Esophagus muscularis mucosa (tissue), 4 donors: ENCODE results near the gene SLC9A4. TPM values are rescaled to one million over a fixed set of nuclear protein-coding genes. Genes with fewer than 3 reads are reported as not detected.

ENCODE experiments used
- DNase-seq: peaks from one replicate; pipeline ENCODE4 v3.0.0-alpha.2; 2017; ENCODE audit errors: extremely low spot score
- H3K27ac ChIP-seq, 4 donors: fragments of 200-600 bp; sonication (generic); replicated peaks in 1 of 4; 1 replicate in 3 of 4; 2 replicates in 1 of 4; pipeline ENCODE4 v1.5.1; 2016 to 2019; ENCODE audit warnings: mild to moderate bottlenecking in 1 of 4
- H3K27me3 ChIP-seq, 4 donors: fragments of 200-600 bp; sonication (generic); one replicate each; pipeline versions ENCODE4 v1.5.1 to v1.6.0; 2016 to 2019
- H3K36me3 ChIP-seq, 4 donors: fragments of 200-600 bp; sonication (generic); one replicate each; pipeline ENCODE4 v1.5.1; 2016 to 2019
- H3K4me1 ChIP-seq, 4 donors: fragments of 200-600 bp; sonication (generic); one replicate each; pipeline ENCODE4 v1.5.1; 2016 to 2019
- H3K4me3 ChIP-seq, 4 donors: fragments of 200-600 bp; sonication (generic); 1 replicate in 2 of 4; 2 replicates in 2 of 4; pipeline ENCODE4 v1.5.1; 2016 to 2019; ENCODE audit warnings: mild to moderate bottlenecking in 4 of 4, moderate library complexity in 1 of 4
- H3K9me3 ChIP-seq, 4 donors: fragments of 200-600 bp; sonication (generic); 1 replicate in 3 of 4; 2 replicates in 1 of 4; pipeline ENCODE4 v1.5.1; 2016 to 2019
- CTCF ChIP-seq, 3 experiments: fragments of 200-600 bp in 2 of 3; fragments of 450-650 bp in 1 of 3; sonication (generic) in 2 of 3; IDR thresholded peaks; one replicate each; pipeline ENCODE4 v1.5.1; 2017 to 2019; ENCODE audit warnings: antibody characterized with exemption in 3 of 3, mild to moderate bottlenecking in 2 of 3, moderate library complexity in 1 of 3
- EP300 ChIP-seq: sonication (generic); formaldehyde crosslinking; IDR thresholded peaks from one replicate; pipeline ENCODE4 v1.6.1; 2017; ENCODE audit warnings: antibody characterized with exemption
- POLR2A ChIP-seq: fragments of 450-650 bp; IDR thresholded peaks from one replicate; pipeline ENCODE4 v1.6.1; 2017; ENCODE audit warnings: antibody characterized with exemption, moderate library complexity, mild to moderate bottlenecking, low read depth
- POLR2AphosphoS5 ChIP-seq, 2 donors: sonication (generic); formaldehyde crosslinking; IDR thresholded peaks; one replicate each; pipeline ENCODE4 v1.6.1; 2017; ENCODE audit warnings: antibody characterized with exemption in 2 of 2
- WGBS: methylation state at CpG from one replicate; pipeline ENCODE4 v1.1.5; 2018; 5-methylcytosine and 5-hydroxymethylcytosine counted together
- intact Hi-C: fragments of 100-400 bp; cut with DNase I; formaldehyde crosslinking; loops from one replicate; pipeline ENCODE4 v1.15.1; 2023
- total RNA-seq, 4 donors: library from RNA; depleted of rRNA; stranded (reverse); fragments of >200 nt; gene quantifications; one replicate each; pipeline versions ENCODE4 v1.1.0 to v1.2.1, GENCODE V29; 2016

SLC9A4 gene
- total RNA-seq, 4 donors from 2014 or later = not detected

GRCh38 chr2:102460467-102460866 is 12.6 kb upstream of the SLC9A4 start:
- Histone ChIP-seq H3K4me1 (no peaks in the 10 kb centered on the region), H3K9me3 (peaks cover 0 to 13% (median 2%) of the 10 kb centered on the region in 4 donors), H3K27me3 (peaks cover 0 to 8% (median 0%) of the 10 kb centered on the region in 4 donors), H3K4me3 (no peak overlapping the region), H3K36me3 (no peaks in the 10 kb centered on the region), H3K27ac (no peak overlapping the region)
- no peak for TF ChIP-seq POLR2A
- WGBS = 82% methylated on average over 1 of the region's 1 CpG
- DNase-seq = peak; percentile 8
- intact Hi-C loops = no loop called here

GRCh38 chr2:102461188-102461587 is 11.8 kb upstream of the SLC9A4 start:
- Histone ChIP-seq H3K4me1 (no peaks in the 10 kb centered on the region), H3K9me3 (peaks cover 0 to 6% (median 0%) of the 10 kb centered on the region in 4 donors), H3K27me3 (peaks cover 0 to 8% (median 0%) of the 10 kb centered on the region in 4 donors), H3K36me3 (no peaks in the 10 kb centered on the region), H3K27ac (no peak overlapping the region), H3K4me3 (no peak overlapping the region)
- intact Hi-C loops = no loop called here
- no peak for TF ChIP-seq POLR2A
- no peak for TF ChIP-seq EP300
- no peak for TF ChIP-seq CTCF (IDR thresholded peaks at IDR 0.05)
- no peak for TF ChIP-seq POLR2AphosphoS5 (IDR thresholded peaks at IDR 0.05)
- 80% methylated on average over 6 of the region's 6 CpGs for WGBS
- peak; percentile 90 for DNase-seq

GRCh38 chr2:102463160-102463559 is 9.9 kb upstream of the SLC9A4 start:
- intact Hi-C loops = no loop called here
- Histone ChIP-seq H3K27me3 (peaks cover 0 to 8% (median 0%) of the 10 kb centered on the region in 4 donors), H3K4me3 (no peak overlapping the region), H3K36me3 (no peaks in the 10 kb centered on the region), H3K9me3 (peaks cover 0 to 6% (median 0%) of the 10 kb centered on the region in 4 donors), H3K4me1 (no peaks in the 10 kb centered on the region), H3K27ac (no peak overlapping the region)
- DNase-seq = no peak
- 91% methylated on average over 5 of the region's 5 CpGs for WGBS
- TF ChIP-seq POLR2AphosphoS5 (IDR thresholded peaks at IDR 0.05) = no peak
- no peak for TF ChIP-seq CTCF (IDR thresholded peaks at IDR 0.05)
- TF ChIP-seq POLR2A = no peak

- no peak overlapping the region for H3K4me3 ChIP-seq
- peaks cover 0 to 14% (median 3%) of the 10 kb centered on the region in 4 donors for H3K9me3 ChIP-seq
- H3K36me3 ChIP-seq = no peaks in the 10 kb centered on the region
- intact Hi-C loops = no loop called here
- no peaks in the 10 kb centered on the region for H3K4me1 ChIP-seq
- no peak for TF ChIP-seq POLR2AphosphoS5 (IDR thresholded peaks at IDR 0.05)
- TF ChIP-seq POLR2A = no peak
- TF ChIP-seq EP300 = no peak
- TF ChIP-seq CTCF (IDR thresholded peaks at IDR 0.05) = no peak
- no peak overlapping the region for H3K27ac ChIP-seq
- DNase-seq = peak; percentile 10
- WGBS = 94% methylated on average over 1 of the region's 1 CpG
- H3K27me3 ChIP-seq = peaks cover 0 to 6% (median 0%) of the 10 kb centered on the region in 4 donors
Measured at GRCh38 chr2:102470168-102470567, 2.9 kb upstream of the SLC9A4 start.

- H3K4me3 ChIP-seq = no peak overlapping the region
- DNase-seq = peak; percentile 70
- H3K9me3 ChIP-seq = peaks cover 0 to 14% (median 3%) of the 10 kb centered on the region in 4 donors
- H3K36me3 ChIP-seq = no peaks in the 10 kb centered on the region
- no peaks in the 10 kb centered on the region for H3K4me1 ChIP-seq
- peaks cover 0 to 3% (median 0%) of the 10 kb centered on the region in 4 donors for H3K27me3 ChIP-seq
- TF ChIP-seq CTCF (IDR thresholded peaks at IDR 0.05) (no peak), EP300 (no peak), POLR2A (no peak), POLR2AphosphoS5 (IDR thresholded peaks at IDR 0.05) (no peak)
- no peak overlapping the region for H3K27ac ChIP-seq
- WGBS = 82% methylated on average over 3 of the region's 3 CpGs
- intact Hi-C loops = no loop called here
Measured at GRCh38 chr2:102473631-102474030, 605 bp downstream of the SLC9A4 start.
